ENCODE results near the gene ADAMTS9. TPM values are rescaled to one million over a fixed set of nuclear protein-coding genes. Genes with fewer than 3 reads are reported as not detected.
A peak's percentile ranks its signal among the peaks of the same experiment; 100 is the strongest.
"Not testable (repeated sequence)": the region's sequence is repeated elsewhere in the genome, so short reads cannot be mapped to it uniquely, and the experiment has no call there.

The ADAMTS9 gene
- total RNA-seq, 1 donor: 0.81 TPM

GRCh38 chr3:64548200-64548889, 139.5 kb downstream of the ADAMTS9 start:
- no peak for DNase-seq (ENCODE audit: low read depth in 2 of 3, low spot score in 2 of 3)

- DNase-seq (ENCODE audit: low read depth in 2 of 3, low spot score in 2 of 3): no peak
These were observed 140.9 kb downstream of the ADAMTS9 start for GRCh38 chr3:64546856-64547255.

- DNase-seq (ENCODE audit: low read depth in 2 of 3, low spot score in 2 of 3): not testable (repeated sequence)
These were observed 142.6 kb downstream of the ADAMTS9 start for GRCh38 chr3:64545239-64545638.

GRCh38 chr3:64541803-64542202, 146.0 kb downstream of the ADAMTS9 start:
- no peak for DNase-seq (ENCODE audit: low read depth in 2 of 3, low spot score in 2 of 3)

GRCh38 chr3:64539451-64540196, 148.2 kb downstream of the ADAMTS9 start:
- DNase-seq (ENCODE audit: low read depth in 2 of 3, low spot score in 2 of 3): no peak

GRCh38 chr3:64536166-64536565, 151.6 kb downstream of the ADAMTS9 start:
- no peak for DNase-seq (ENCODE audit: low read depth in 2 of 3, low spot score in 2 of 3)

GRCh38 chr3:64533617-64534317, 154.0 kb downstream of the ADAMTS9 start:
- DNase-seq (ENCODE audit: low read depth in 2 of 3, low spot score in 2 of 3): peak in 2 of 3 donors; percentile 67 to 82

- DNase-seq (ENCODE audit: low read depth in 2 of 3, low spot score in 2 of 3): peak in 2 of 3 donors; percentile 19 to 67
These were observed 157.3 kb downstream of the ADAMTS9 start for GRCh38 chr3:64530434-64531049.

GRCh38 chr3:64523324-64523723, 164.5 kb downstream of the ADAMTS9 start:
- DNase-seq (ENCODE audit: low read depth in 2 of 3, low spot score in 2 of 3): no peak

- DNase-seq (ENCODE audit: low read depth in 2 of 3, low spot score in 2 of 3): no peak
These were observed 167.5 kb downstream of the ADAMTS9 start for GRCh38 chr3:64520334-64520733.

- no peak for DNase-seq (ENCODE audit: low read depth in 2 of 3, low spot score in 2 of 3)
These were observed 168.8 kb downstream of the ADAMTS9 start for GRCh38 chr3:64518950-64519349.

- no peak for DNase-seq (ENCODE audit: low read depth in 2 of 3, low spot score in 2 of 3)
These were observed 169.3 kb downstream of the ADAMTS9 start for GRCh38 chr3:64518496-64518895.

- DNase-seq (ENCODE audit: low read depth in 2 of 3, low spot score in 2 of 3): no peak
These were observed 172.9 kb downstream of the ADAMTS9 start for GRCh38 chr3:64514889-64515288.

- no peak for DNase-seq (ENCODE audit: low read depth in 2 of 3, low spot score in 2 of 3)
These were observed 178.6 kb downstream of the ADAMTS9 start for GRCh38 chr3:64509206-64509605.

GRCh38 chr3:64508140-64508539, 179.7 kb downstream of the ADAMTS9 start:
- DNase-seq (ENCODE audit: low read depth in 2 of 3, low spot score in 2 of 3): no peak

GRCh38 chr3:64506255-64506654, 181.5 kb downstream of the ADAMTS9 start:
- no peak for DNase-seq (ENCODE audit: low read depth in 2 of 3, low spot score in 2 of 3)

- peak in 1 of 3 donors; percentile 34 for DNase-seq (ENCODE audit: low read depth in 2 of 3, low spot score in 2 of 3)
These were observed 182.4 kb downstream of the ADAMTS9 start for GRCh38 chr3:64505419-64505818.

- DNase-seq (ENCODE audit: low read depth in 2 of 3, low spot score in 2 of 3): no peak
These were observed 185.5 kb downstream of the ADAMTS9 start for GRCh38 chr3:64502284-64502683.

GRCh38 chr3:64501298-64501906, 186.4 kb downstream of the ADAMTS9 start:
- no peak for DNase-seq (ENCODE audit: low read depth in 2 of 3, low spot score in 2 of 3)

GRCh38 chr3:64496786-64497490, 190.9 kb downstream of the ADAMTS9 start:
- DNase-seq (ENCODE audit: low read depth in 2 of 3, low spot score in 2 of 3): no peak

All from hematopoietic multipotent progenitor cell (in vitro differentiated cells).